ENCODE measurements around the gene HCN2. TPM values are rescaled to one million over a fixed set of nuclear protein-coding genes. Genes with fewer than 3 reads are reported as not detected.

HCN2 gene
- total RNA-seq, 1 experiment from 2014 or later, result 3.9 TPM

DNA sequence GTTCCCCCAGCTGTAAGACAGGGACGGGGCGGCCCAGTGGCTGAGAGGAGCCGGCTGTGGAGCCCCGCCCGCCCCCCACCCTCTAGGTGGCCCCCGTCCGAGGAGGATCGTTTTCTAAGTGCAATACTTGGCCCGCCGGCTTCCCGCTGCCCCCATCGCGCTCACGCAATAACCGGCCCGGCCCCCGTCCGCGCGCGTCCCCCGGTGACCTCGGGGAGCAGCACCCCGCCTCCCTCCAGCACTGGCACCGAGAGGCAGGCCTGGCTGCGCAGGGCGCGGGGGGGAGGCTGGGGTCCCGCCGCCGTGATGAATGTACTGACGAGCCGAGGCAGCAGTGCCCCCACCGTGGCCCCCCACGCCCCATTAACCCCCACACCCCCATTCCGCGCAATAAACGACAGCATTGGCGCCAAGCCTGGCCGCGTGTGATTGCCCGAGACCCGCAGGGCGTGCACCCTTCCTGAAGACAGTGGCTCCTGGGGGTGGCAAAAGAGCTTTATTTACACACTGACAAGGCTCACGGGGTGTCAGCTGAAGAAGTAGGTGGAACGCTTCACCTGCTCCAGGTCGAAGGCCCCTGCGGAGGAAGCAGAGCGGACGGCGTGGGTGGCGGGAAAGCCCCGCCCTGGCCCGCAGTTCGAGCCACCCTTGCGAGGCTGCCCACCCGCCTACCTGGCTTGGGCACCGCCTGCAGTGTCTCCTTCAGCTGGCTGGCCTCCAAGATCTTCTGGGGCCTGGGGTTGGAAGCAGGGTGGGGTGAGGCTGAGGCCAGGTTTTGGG lies 27.3 kb downstream of the HCN2 start:
- no peak for TF ChIP-seq CTCF (IDR thresholded peaks at IDR 0.05; ENCODE audit: insufficient read depth in 1 of 2, low read depth in 1 of 2, low read length in 1 of 2, severe bottlenecking in 1 of 2, unreplicated experiment in 1 of 2)
- H3K9me3 ChIP-seq, result no peaks in the 10 kb centered on the region
- H3K4me3 Mint-ChIP-seq (ENCODE audit: unreplicated experiment), result no peak overlapping the region
- no TSS peak for BruUV-seq (replicated peaks)
- H3K4me3 ChIP-seq (ENCODE audit: low read depth, low read length), result no peak overlapping the region
- H3K4me1 Mint-ChIP-seq (ENCODE audit: low read depth, unreplicated experiment), result no peaks in the 10 kb centered on the region
- H3K36me3 Mint-ChIP-seq (ENCODE audit: insufficient read depth, unreplicated experiment), result peaks cover 31% of the 10 kb centered on the region
- H3K9me3 Mint-ChIP-seq (ENCODE audit: unreplicated experiment), result no peaks in the 10 kb centered on the region
- no peak for DNase-seq
- ChIA-PET POLR2A (no interaction called here), CTCF (interaction anchor here (0.6 to 0.7 kb wide), 3 partner anchors 10 to 51 kb away, joined by 8 to 9 read pairs (median 8); no protein-coding TSS in a partner anchor)
- no peaks in the 10 kb centered on the region for H3K4me1 ChIP-seq
- intact Hi-C loops (cut with micrococcal nuclease; ENCODE audit: unreplicated experiment), result no loop called here
- no peaks in the 10 kb centered on the region for H3K27me3 Mint-ChIP-seq (ENCODE audit: insufficient read depth, unreplicated experiment)
- no peak overlapping the region for H3K27ac Mint-ChIP-seq (ENCODE audit: unreplicated experiment)
- no peaks in the 10 kb centered on the region for H3K27me3 ChIP-seq (replicated peaks; ENCODE audit: control insufficient read depth, insufficient read depth, low read length)
- H3K36me3 ChIP-seq (ENCODE audit: control insufficient read depth, insufficient read depth, low read length), result no peaks in the 10 kb centered on the region; the same call in 1 of the 2 replicates

GRCh38 chr19:617551-618246 lies 28.0 kb downstream of the HCN2 start:
- Mint-ChIP-seq H3K27me3 (ENCODE audit: insufficient read depth, unreplicated experiment) (no peaks in the 10 kb centered on the region), H3K36me3 (ENCODE audit: insufficient read depth, unreplicated experiment) (peaks cover 32% of the 10 kb centered on the region), H3K9me3 (ENCODE audit: unreplicated experiment) (no peaks in the 10 kb centered on the region), H3K27ac (ENCODE audit: unreplicated experiment) (no peak overlapping the region), H3K4me1 (ENCODE audit: low read depth, unreplicated experiment) (no peaks in the 10 kb centered on the region), H3K4me3 (ENCODE audit: unreplicated experiment) (no peak overlapping the region)
- CTCF ChIA-PET, result interaction anchor here (0.6 to 0.7 kb wide), 2 partner anchors 22 to 51 kb away, joined by 8 to 9 read pairs; no protein-coding TSS in a partner anchor
- no peaks in the 10 kb centered on the region for H3K9me3 ChIP-seq
- POLR2A ChIA-PET, result no interaction called here
- DNase-seq, result no peak
- no peaks in the 10 kb centered on the region; the same call in 1 of the 2 replicates for H3K36me3 ChIP-seq (ENCODE audit: control insufficient read depth, insufficient read depth, low read length)
- no peaks in the 10 kb centered on the region for H3K4me1 ChIP-seq
- TF ChIP-seq CTCF (IDR thresholded peaks at IDR 0.05; ENCODE audit: insufficient read depth in 1 of 2, low read depth in 1 of 2, low read length in 1 of 2, severe bottlenecking in 1 of 2, unreplicated experiment in 1 of 2), result no peak
- no TSS peak for BruUV-seq (replicated peaks)
- intact Hi-C loops (cut with micrococcal nuclease; ENCODE audit: unreplicated experiment), result no loop called here
- H3K4me3 ChIP-seq (ENCODE audit: low read depth, low read length), result no peak overlapping the region
- H3K27me3 ChIP-seq (replicated peaks; ENCODE audit: control insufficient read depth, insufficient read depth, low read length), result no peaks in the 10 kb centered on the region

DNA sequence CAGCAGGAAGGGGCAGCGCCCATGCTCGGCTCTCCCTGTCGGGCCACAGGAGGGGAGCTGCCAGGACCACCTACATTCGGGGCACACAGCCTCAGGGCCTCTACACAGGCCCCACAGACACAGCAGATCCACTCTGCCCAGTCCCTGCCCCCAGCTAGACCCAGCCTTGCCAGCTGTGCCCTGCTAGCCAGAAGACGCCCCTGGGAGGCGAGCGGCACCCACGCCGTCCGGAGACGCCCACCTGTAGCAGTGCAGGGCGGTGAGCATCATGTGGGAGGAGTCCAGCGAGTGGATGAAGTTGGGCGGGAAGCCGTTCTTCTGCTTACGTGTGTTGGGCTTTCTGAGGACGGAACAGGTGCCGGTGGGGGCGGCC lies 28.6 kb downstream of the HCN2 start:
- no peaks in the 10 kb centered on the region for H3K9me3 ChIP-seq
- Mint-ChIP-seq H3K9me3 (ENCODE audit: unreplicated experiment) (no peaks in the 10 kb centered on the region), H3K27me3 (ENCODE audit: insufficient read depth, unreplicated experiment) (no peaks in the 10 kb centered on the region), H3K36me3 (ENCODE audit: insufficient read depth, unreplicated experiment) (peaks cover 29% of the 10 kb centered on the region), H3K4me3 (ENCODE audit: unreplicated experiment) (no peak overlapping the region), H3K4me1 (ENCODE audit: low read depth, unreplicated experiment) (no peaks in the 10 kb centered on the region), H3K27ac (ENCODE audit: unreplicated experiment) (no peak overlapping the region)
- H3K36me3 ChIP-seq (ENCODE audit: control insufficient read depth, insufficient read depth, low read length), result no peaks in the 10 kb centered on the region; the same call in 1 of the 2 replicates
- ChIA-PET POLR2A (no interaction called here), CTCF (no interaction called here)
- H3K4me1 ChIP-seq, result no peaks in the 10 kb centered on the region
- no TSS peak for BruUV-seq (replicated peaks)
- H3K4me3 ChIP-seq (ENCODE audit: low read depth, low read length), result no peak overlapping the region
- no peak for DNase-seq
- intact Hi-C loops (cut with micrococcal nuclease; ENCODE audit: unreplicated experiment), result no loop called here
- H3K27me3 ChIP-seq (replicated peaks; ENCODE audit: control insufficient read depth, insufficient read depth, low read length), result no peaks in the 10 kb centered on the region
- TF ChIP-seq CTCF (IDR thresholded peaks at IDR 0.05; ENCODE audit: insufficient read depth in 1 of 2, low read depth in 1 of 2, low read length in 1 of 2, severe bottlenecking in 1 of 2, unreplicated experiment in 1 of 2), result no peak

Data from Caco-2 (cell line).